ENCODE measurements around the gene WWOX.

- TF ChIP-seq, protein P1, sequence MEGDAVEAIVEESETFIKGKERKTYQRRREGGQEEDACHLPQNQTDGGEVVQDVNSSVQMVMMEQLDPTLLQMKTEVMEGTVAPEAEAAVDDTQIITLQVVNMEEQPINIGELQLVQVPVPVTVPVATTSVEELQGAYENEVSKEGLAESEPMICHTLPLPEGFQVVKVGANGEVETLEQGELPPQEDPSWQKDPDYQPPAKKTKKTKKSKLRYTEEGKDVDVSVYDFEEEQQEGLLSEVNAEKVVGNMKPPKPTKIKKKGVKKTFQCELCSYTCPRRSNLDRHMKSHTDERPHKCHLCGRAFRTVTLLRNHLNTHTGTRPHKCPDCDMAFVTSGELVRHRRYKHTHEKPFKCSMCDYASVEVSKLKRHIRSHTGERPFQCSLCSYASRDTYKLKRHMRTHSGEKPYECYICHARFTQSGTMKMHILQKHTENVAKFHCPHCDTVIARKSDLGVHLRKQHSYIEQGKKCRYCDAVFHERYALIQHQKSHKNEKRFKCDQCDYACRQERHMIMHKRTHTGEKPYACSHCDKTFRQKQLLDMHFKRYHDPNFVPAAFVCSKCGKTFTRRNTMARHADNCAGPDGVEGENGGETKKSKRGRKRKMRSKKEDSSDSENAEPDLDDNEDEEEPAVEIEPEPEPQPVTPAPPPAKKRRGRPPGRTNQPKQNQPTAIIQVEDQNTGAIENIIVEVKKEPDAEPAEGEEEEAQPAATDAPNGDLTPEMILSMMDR (IDR thresholded peaks at IDR 0.05): no peak
- no peak for TF ChIP-seq POLR2AphosphoS5 (IDR thresholded peaks at IDR 0.05)
Observed at GRCh38 chr16:78987666-78988065, 888.2 kb downstream of the WWOX start.

Measured in gastroesophageal sphincter (tissue), 3 donors.